HPDE6-E6E7 (cell line): ENCODE data around the gene EPHA3.
"Not testable (repeated sequence)": the region's sequence is repeated elsewhere in the genome, so short reads cannot be mapped to it uniquely, and the experiment has no call there.

ENCODE experiments used
- DNase-seq: peaks from one replicate; pipeline ENCODE4 v3.0.0; 2011; ENCODE audit warnings: missing footprints; ENCODE audit errors: extremely low spot score

EPHA3 gene

DNA sequence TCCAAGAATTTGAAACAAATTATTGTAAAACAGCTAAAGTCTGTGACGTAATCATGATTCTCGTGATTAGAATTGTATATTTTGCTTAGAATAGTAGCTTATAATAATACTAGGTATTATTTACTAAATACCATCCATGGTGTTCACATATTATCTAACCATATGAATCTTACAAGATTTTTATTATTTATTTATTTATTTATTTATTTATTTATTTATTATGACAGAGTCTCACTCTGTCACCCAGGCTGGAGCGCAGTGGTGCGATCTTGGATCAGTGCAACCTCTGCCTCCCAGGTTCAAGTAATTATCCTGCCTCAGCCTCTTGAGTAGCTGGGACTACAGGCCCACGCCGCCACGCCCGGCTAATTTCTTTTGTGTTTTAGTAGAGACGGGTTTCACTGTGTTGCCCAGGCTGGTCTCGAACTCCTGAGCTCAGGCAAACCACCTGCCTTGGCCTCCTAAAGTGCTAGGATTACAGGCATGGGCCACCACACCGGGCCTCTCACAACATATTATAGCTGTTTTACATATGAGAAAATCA, 173.5 kb downstream of the EPHA3 start:
- DNase-seq: no peak

DNA sequence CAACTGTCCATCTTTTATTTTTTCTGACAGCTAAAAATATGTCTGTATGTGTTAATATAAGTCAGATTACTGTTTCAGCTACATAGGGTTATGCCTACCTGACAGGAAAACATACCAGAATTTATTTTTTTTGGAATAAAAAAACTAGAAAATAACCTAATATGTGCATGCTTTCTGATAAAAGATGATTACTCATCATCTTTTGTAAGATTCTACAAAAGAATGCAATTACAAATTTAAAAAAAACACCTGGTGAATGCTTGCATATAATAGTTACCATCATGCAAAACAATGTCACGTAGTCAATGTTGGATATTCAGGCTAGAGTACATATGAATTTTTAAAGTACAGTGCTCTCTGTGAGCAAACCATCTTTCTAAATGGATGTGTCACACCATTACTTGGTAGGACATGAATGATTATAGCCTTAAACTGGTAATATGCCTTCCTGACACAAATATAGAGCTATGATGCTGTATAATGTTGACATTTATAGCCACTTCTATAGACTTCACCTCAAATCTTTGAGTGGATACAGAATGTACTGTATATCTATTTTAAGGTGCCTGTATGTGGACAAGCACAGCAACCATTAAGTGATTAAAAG, 180.6 kb downstream of the EPHA3 start:
- DNase-seq: no peak

- DNase-seq: no peak
Observed at GRCh38 chr3:89289574-89290190, 182.3 kb downstream of the EPHA3 start.

DNA sequence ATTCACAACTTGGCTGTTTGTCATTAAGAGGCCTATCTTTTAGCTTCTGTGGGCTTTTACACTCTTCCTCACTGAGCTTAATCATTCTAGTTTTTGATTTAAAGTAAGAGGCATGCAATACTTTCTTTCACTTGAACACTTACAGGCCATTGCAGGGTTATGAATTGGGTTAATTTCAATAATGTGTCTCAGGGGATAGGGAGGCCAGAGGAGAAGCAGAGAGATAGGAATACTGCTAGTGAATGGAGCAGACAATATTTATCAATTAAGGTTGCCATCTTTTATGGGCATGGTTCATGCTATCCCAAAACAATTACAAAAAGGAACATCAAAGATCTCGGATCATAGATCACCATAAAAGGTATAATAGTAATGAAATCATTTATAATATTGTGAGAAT, 189.8 kb downstream of the EPHA3 start:
- no peak for DNase-seq

DNA sequence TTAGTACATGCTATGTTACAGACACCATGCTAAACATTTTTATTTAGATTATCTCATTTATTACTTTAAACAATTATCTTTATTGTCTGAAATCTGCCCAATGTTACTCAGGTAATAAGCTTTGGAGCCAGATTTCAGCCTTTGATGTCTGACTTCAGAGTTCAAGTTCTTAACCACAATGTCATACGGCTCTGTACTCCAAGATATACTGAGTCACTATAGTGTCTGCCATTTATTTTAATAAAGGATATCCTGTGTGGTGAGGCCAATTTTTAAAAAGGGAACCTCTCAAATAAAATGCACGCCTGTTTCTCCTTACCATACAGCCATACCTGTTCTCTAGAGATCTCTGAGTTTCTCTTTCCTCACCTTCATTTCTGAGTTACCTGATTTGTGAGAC, 193.1 kb downstream of the EPHA3 start:
- DNase-seq: no peak

GRCh38 chr3:89300981-89301380, 193.6 kb downstream of the EPHA3 start:
- DNase-seq: no peak

- no peak for DNase-seq
Observed at GRCh38 chr3:89303701-89304100, 196.3 kb downstream of the EPHA3 start.

DNA sequence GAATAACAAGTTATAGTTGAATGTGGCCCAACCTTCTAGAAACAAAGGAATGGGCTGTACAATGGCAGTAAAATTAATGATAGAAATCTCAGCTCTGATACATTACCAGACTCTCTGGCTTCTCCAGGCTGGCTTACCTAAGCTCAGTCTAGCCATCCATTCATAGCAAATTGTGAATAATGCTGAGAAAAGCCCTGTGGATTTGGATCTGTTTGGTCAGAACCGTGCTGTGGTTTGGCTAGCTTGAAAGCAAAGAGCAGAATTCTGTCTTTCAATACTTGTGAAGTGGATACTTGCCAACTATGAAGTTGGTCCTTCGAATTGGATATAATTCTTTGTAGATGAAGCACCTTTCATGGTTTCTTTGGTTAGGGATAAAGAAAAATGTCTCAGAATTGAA, 199.1 kb downstream of the EPHA3 start:
- no peak for DNase-seq

DNA sequence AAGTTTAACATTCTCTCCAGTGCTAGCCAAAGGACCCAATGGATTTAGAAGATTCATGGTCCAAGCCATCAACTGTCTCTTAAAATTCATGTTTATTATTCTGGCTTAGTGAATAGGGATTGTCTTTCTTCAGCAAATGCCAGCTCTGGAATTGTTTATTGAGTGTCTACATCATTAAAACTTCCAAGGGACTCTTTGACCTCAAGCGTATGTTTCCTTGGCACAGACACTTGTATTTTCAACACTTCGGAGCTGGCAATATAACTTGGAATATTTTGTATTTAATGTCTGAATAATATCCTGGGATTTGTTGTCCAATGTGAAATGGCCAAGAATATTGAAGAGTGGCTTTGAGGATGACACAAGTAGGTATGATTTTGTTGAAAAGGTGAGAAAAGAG, 204.2 kb downstream of the EPHA3 start:
- no peak for DNase-seq

GRCh38 chr3:89312141-89312540, 204.7 kb downstream of the EPHA3 start:
- no peak for DNase-seq

DNA sequence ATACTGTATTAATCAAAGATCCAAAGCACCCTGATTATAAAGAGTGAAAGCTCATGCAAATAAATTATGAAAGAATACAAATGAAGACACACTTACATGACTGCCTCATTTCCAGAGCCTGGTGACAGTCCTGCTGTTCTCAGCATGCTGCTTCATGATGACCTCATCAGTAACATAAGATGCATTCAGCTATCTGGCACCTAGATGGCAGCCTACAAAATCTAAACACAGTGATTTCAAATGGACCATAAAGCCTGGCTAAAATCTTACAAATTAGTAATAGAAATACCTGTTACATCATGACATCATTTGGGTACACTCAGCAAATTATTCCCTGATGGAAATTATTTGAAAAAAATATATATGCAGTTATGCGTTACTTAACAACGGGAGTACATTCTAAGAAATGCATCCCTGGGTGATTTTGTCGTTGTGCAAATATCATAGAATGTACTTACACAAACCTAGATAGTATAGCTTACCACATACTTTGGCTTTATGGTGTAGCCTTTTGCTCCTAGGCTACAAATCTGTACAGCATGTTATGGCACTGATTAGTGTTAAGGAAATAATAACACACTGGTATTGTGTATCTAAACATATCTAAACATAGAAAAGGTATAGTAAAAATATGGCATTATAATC, 207.2 kb downstream of the EPHA3 start:
- peak; percentile 15 for DNase-seq

GRCh38 chr3:89315750-89316470, 208.5 kb downstream of the EPHA3 start:
- DNase-seq: no peak

DNA sequence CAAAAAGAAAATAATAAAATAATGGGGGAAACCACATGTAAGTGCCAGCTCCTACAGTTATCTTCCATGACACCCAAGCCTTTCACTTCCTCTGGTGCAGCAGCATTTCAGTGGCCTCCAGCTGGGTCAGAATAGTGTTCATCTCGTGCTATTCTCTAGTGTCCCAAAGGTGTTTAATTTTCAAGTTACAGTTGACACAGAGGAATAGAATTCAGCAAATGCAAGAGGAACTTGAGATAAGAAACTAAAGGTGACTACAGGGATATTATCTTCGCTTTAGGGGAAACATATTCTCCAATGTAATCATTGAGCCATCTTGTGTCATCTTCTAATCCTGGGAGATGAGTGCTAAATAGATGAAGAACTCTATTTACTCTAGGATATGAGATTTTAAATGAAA, 212.8 kb downstream of the EPHA3 start:
- no peak for DNase-seq

DNA sequence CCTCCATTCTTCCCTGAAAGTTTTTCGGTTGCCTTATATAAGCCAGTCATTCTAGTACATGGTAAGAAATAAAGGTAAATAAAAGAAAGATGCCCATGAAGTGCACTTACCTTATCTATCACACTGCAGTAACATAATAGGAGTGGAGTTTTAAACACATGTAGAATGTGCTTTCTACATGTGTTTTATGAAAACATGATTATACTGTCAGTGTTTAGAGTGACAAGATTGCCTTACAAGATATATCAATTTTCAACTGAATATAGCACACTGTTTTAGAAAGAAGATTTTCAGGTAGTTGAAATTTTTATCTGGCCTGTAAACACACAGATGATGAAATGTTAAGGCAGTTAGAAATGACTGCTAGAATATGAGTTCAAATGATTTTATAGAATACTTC, 219.6 kb downstream of the EPHA3 start:
- DNase-seq: no peak

- no peak for DNase-seq
Observed at GRCh38 chr3:89332386-89332785, 225.0 kb downstream of the EPHA3 start.

- no peak for DNase-seq
Observed at GRCh38 chr3:89332793-89333192, 225.4 kb downstream of the EPHA3 start.

DNA sequence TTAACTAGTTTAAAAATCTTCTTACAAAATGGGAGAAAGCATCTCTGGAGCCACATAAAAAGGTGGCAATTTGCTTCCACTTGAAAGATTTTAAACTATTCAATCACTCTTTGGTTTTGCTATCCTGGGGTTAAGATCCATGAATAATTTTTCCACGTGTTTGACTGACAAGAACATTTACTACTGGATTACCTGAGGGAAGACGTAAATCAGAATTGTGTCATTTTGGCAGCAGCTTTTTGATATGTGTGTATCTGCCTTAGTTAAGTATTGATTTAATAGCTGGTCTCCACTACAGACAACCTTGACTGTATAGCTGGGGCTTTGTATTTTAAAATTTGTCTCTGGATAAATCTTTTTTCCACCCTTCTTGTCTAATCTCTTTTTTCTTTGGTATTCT, 228.3 kb downstream of the EPHA3 start:
- no peak for DNase-seq

GRCh38 chr3:89340408-89340807, 233.0 kb downstream of the EPHA3 start:
- no peak for DNase-seq

- no peak for DNase-seq
Observed at GRCh38 chr3:89344076-89344475, 236.7 kb downstream of the EPHA3 start.

- not testable (repeated sequence) for DNase-seq
Observed at GRCh38 chr3:89350935-89351334, 243.5 kb downstream of the EPHA3 start.

DNA sequence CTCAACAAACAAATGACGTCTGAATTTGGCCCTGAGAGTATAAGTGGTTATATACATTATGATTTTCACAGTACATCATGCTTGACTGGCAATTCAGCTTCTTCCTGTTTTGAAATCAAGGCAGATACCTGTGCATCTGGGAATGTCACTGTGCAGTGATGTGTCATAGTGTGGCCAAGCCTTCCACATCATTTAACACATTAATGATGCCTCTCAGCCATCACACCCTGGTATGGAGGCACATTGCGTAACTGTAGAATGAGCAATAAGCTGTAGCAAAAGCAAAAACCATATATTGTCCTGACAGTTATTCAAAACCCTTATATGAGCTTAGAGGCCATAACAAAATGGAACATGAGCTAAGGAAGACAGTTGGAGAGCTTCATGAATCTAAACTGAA, 246.0 kb downstream of the EPHA3 start:
- DNase-seq: peak; percentile 42

- no peak for DNase-seq
Observed at GRCh38 chr3:89358281-89358680, 250.9 kb downstream of the EPHA3 start.

GRCh38 chr3:89360156-89360555, 252.7 kb downstream of the EPHA3 start:
- peak; percentile 22 for DNase-seq
